OCI-LY3 (cell line): ENCODE data around the gene ODC1.

ENCODE experiments used
- CTCF ChIP-seq: fragments of 200-600, 300-600 bp; sonication (generic); IDR thresholded peaks from 2 replicates; pipeline ENCODE4 v1.5.1; 2014; ENCODE audit warnings: antibody characterized with exemption, low read length, low read depth
- EZH2phosphoT487 ChIP-seq: fragments of 200-600 bp; shearing (Covaris generic); IDR thresholded peaks from 2 replicates; pipeline ENCODE4 v1.6.1; 2018; ENCODE audit warnings: antibody characterized with exemption, mixed run types, low read depth

GRCh38 chr2:10493075-10493633, 45.0 kb upstream of the ODC1 start:
- TF ChIP-seq CTCF (no peak), EZH2phosphoT487 (no peak)
